Endodermal cell (in vitro differentiated cells): ENCODE data around the gene SH3PXD2B. TPM values are rescaled to one million over a fixed set of nuclear protein-coding genes. Genes with fewer than 3 reads are reported as not detected.
A peak's percentile ranks its signal among the peaks of the same experiment; 100 is the strongest.

Experiments
- DNase-seq: peaks from one replicate; pipeline ENCODE4 v3.0.0-alpha.2; 2017
- H3K27ac ChIP-seq: 2 replicates; pipeline ENCODE4 v1.5.1; 2013; ENCODE audit warnings: mild to moderate bottlenecking, low read depth, low read length, moderate library complexity
- H3K27me3 ChIP-seq: 2 replicates; pipeline ENCODE4 v1.6.1; 2013; ENCODE audit warnings: mild to moderate bottlenecking, low read length, moderate library complexity; ENCODE audit not compliant: insufficient read depth, control insufficient read depth, poor library complexity, severe bottlenecking
- H3K36me3 ChIP-seq: 2 replicates; pipeline ENCODE4 v1.7.0; 2013; ENCODE audit warnings: mild to moderate bottlenecking, low read length, moderate library complexity; ENCODE audit not compliant: control insufficient read depth, insufficient read depth
- H3K4me1 ChIP-seq: one replicate; pipeline ENCODE4 v1.7.0; 2013; ENCODE audit warnings: low read length; ENCODE audit not compliant: control insufficient read depth, insufficient read depth
- H3K4me3 ChIP-seq: 2 replicates; pipeline ENCODE4 v1.5.1; 2013; ENCODE audit warnings: mild to moderate bottlenecking, low read length, moderate library complexity
- H3K9ac ChIP-seq: 2 replicates; pipeline ENCODE4 v1.6.1; 2013; ENCODE audit warnings: mild to moderate bottlenecking, low read length, moderate library complexity; ENCODE audit not compliant: poor library complexity, severe bottlenecking; ENCODE audit errors: extremely low read depth
- H3K9me3 ChIP-seq: 2 replicates; pipeline ENCODE4 v1.6.1; 2013; ENCODE audit warnings: mild to moderate bottlenecking, low read length, moderate library complexity; ENCODE audit not compliant: control insufficient read depth
- H3K27ac Mint-ChIP-seq: 2 replicates; pipeline ENCODE4 v1.8.0; 2020; ENCODE audit warnings: mixed read lengths
- H3K27me3 Mint-ChIP-seq: 2 replicates; pipeline ENCODE4 v1.8.0; 2021; ENCODE audit warnings: mild to moderate bottlenecking, mixed read lengths; ENCODE audit not compliant: insufficient read depth
- H3K36me3 Mint-ChIP-seq: 2 replicates; pipeline ENCODE4 v1.8.0; 2020; ENCODE audit warnings: low read depth, mixed read lengths
- H3K4me1 Mint-ChIP-seq: 2 replicates; pipeline ENCODE4 v1.8.0; 2020; ENCODE audit warnings: mixed read lengths
- H3K4me3 Mint-ChIP-seq: 2 replicates; pipeline ENCODE4 v1.8.0; 2020; ENCODE audit warnings: mild to moderate bottlenecking, moderate library complexity, mixed read lengths
- H3K9me3 Mint-ChIP-seq: 2 replicates; pipeline ENCODE4 v1.8.0; 2020; ENCODE audit warnings: mild to moderate bottlenecking, mixed read lengths
- CTCF ChIP-seq: fragments of 200-600 bp; sonication (generic); conservative IDR thresholded peaks from 2 replicates; pipeline ENCODE4 v1.5.0; 2021; ENCODE audit warnings: antibody characterized with exemption, mild to moderate bottlenecking
- WGBS, 2 experiments: methylation state at CpG; one replicate each; pipeline versions ENCODE4 v1.1.5 to v1.1.7; 2013; ENCODE audit warnings: missing lambda C conversion rate in 2 of 2, mixed read lengths in 1 of 2; ENCODE audit not compliant: insufficient coverage in 1 of 2, insufficient read length in 1 of 2; 5-methylcytosine and 5-hydroxymethylcytosine counted together
- total RNA-seq, 2 donors: library from RNA; stranded (reverse); fragmentation: NEBNext Ultra II Directional in 1 of 2; extraction: Animal tissue kit (Norgen Biotek cat#: 25700) in 1 of 2; gene quantifications; 2 replicates in 1 of 2; 3 replicates in 1 of 2; pipeline ENCODE4 v1.2.1, GENCODE V29; 2021

Gene SH3PXD2B
- total RNA-seq, 2 donors from 2014 or later = 62.2 to 74.9 TPM

GRCh38 chr5:172497591-172498255 is 43.4 kb upstream of the SH3PXD2B start:
- no peak overlapping the region for H3K27ac Mint-ChIP-seq
- Histone ChIP-seq H3K27ac (no peak overlapping the region), H3K4me1 (no peaks in the 10 kb centered on the region), H3K9ac (no peak overlapping the region), H3K9me3 (no peaks in the 10 kb centered on the region), H3K27me3 (no peaks in the 10 kb centered on the region), H3K4me3 (no peak overlapping the region), H3K36me3 (no peaks in the 10 kb centered on the region)
- H3K27me3 Mint-ChIP-seq = peaks cover 27% of the 10 kb centered on the region
- no peak overlapping the region for H3K4me3 Mint-ChIP-seq
- H3K9me3 Mint-ChIP-seq = peaks cover 2% of the 10 kb centered on the region
- H3K4me1 Mint-ChIP-seq = peaks cover 5% of the 10 kb centered on the region
- peak; percentile 26 for DNase-seq
- 92 to 94% methylated on average over 6 to 14 of the region's 14 CpGs for WGBS, 2 experiments
- H3K36me3 Mint-ChIP-seq = no peaks in the 10 kb centered on the region
- TF ChIP-seq CTCF = no peak

- Histone ChIP-seq H3K36me3 (no peaks in the 10 kb centered on the region), H3K4me3 (no peak overlapping the region), H3K27me3 (no peaks in the 10 kb centered on the region), H3K27ac (no peak overlapping the region), H3K9me3 (no peaks in the 10 kb centered on the region), H3K9ac (no peak overlapping the region), H3K4me1 (no peaks in the 10 kb centered on the region)
- peaks cover 2% of the 10 kb centered on the region for H3K9me3 Mint-ChIP-seq
- H3K27ac Mint-ChIP-seq = no peak overlapping the region
- no peak for TF ChIP-seq CTCF
- no peaks in the 10 kb centered on the region for H3K36me3 Mint-ChIP-seq
- peak; percentile 20 for DNase-seq
- 85 to 89% methylated on average over 9 to 12 of the region's 12 CpGs for WGBS, 2 experiments
- H3K4me1 Mint-ChIP-seq = peaks cover 5% of the 10 kb centered on the region
- no peak overlapping the region for H3K4me3 Mint-ChIP-seq
- H3K27me3 Mint-ChIP-seq = peaks cover 29% of the 10 kb centered on the region
Measured at GRCh38 chr5:172496671-172497371, 42.5 kb upstream of the SH3PXD2B start.

GRCh38 chr5:172494630-172495505 is 40.5 kb upstream of the SH3PXD2B start:
- Histone ChIP-seq H3K4me1 (no peaks in the 10 kb centered on the region), H3K9me3 (no peaks in the 10 kb centered on the region), H3K4me3 (no peak overlapping the region), H3K27ac (no peak overlapping the region), H3K36me3 (no peaks in the 10 kb centered on the region), H3K9ac (no peak overlapping the region), H3K27me3 (no peaks in the 10 kb centered on the region)
- peaks cover 5% of the 10 kb centered on the region for H3K4me1 Mint-ChIP-seq
- no peaks in the 10 kb centered on the region for H3K36me3 Mint-ChIP-seq
- no peak for TF ChIP-seq CTCF
- DNase-seq = peak; percentile 34
- no peak overlapping the region for H3K4me3 Mint-ChIP-seq
- no peak overlapping the region for H3K27ac Mint-ChIP-seq
- H3K9me3 Mint-ChIP-seq = peaks cover 2% of the 10 kb centered on the region
- peaks cover 29% of the 10 kb centered on the region for H3K27me3 Mint-ChIP-seq
- WGBS, 2 experiments = 83 to 89% methylated on average over 7 to 9 of the region's 9 CpGs
